Measurements from ENCODE around the gene ATE1. TPM values are rescaled to one million over a fixed set of nuclear protein-coding genes. Genes with fewer than 3 reads are reported as not detected.

The ATE1 gene
- total and polyA plus RNA-seq, 8 donors: 24.5 to 35.4 (median 31.9) TPM

DNA sequence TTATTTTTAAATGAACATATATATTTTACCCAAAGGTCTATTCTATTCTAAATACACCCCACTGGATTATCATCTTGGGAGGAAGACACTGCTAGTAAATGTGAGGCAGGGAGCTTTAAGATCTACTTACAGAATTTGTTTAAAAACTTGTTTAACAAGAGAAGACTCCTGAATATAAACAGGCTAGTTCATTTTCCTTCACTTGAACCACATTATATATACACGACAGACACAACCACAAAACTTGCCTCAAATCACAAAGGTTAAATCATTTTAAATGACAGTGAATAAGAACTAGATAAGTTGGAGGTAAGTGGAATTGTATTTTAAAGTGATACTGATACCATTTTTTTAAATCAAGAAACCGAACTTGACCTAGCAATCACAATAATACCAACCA, 109.2 kb downstream of the ATE1 start:
- Histone ChIP-seq H3K36me3 (no peaks in the 10 kb centered on the region), H3K4me3 (no peak overlapping the region), H3K4me1 (no peaks in the 10 kb centered on the region), H3K27me3 (no peaks in the 10 kb centered on the region), H3K27ac (no peak overlapping the region), H3K9me3 (no peaks in the 10 kb centered on the region)
- DNase-seq (no peak), ATAC-seq (no peak)
- intact Hi-C loops (cut with DNase I): no loop called here
- TF ChIP-seq, protein P1, sequence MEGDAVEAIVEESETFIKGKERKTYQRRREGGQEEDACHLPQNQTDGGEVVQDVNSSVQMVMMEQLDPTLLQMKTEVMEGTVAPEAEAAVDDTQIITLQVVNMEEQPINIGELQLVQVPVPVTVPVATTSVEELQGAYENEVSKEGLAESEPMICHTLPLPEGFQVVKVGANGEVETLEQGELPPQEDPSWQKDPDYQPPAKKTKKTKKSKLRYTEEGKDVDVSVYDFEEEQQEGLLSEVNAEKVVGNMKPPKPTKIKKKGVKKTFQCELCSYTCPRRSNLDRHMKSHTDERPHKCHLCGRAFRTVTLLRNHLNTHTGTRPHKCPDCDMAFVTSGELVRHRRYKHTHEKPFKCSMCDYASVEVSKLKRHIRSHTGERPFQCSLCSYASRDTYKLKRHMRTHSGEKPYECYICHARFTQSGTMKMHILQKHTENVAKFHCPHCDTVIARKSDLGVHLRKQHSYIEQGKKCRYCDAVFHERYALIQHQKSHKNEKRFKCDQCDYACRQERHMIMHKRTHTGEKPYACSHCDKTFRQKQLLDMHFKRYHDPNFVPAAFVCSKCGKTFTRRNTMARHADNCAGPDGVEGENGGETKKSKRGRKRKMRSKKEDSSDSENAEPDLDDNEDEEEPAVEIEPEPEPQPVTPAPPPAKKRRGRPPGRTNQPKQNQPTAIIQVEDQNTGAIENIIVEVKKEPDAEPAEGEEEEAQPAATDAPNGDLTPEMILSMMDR (IDR thresholded peaks at IDR 0.05): no peak

GRCh38 chr10:121816197-121816596, 111.6 kb downstream of the ATE1 start:
- intact Hi-C loops (cut with DNase I): no loop called here
- Histone ChIP-seq H3K9me3 (no peaks in the 10 kb centered on the region), H3K27me3 (no peaks in the 10 kb centered on the region), H3K4me1 (no peaks in the 10 kb centered on the region), H3K36me3 (no peaks in the 10 kb centered on the region), H3K27ac (no peak overlapping the region), H3K4me3 (no peak overlapping the region)
- TF ChIP-seq, protein P1 (IDR thresholded peaks at IDR 0.05): no peak
- DNase-seq (no peak), ATAC-seq (no peak)

- Histone ChIP-seq H3K36me3 (no peaks in the 10 kb centered on the region), H3K27me3 (no peaks in the 10 kb centered on the region), H3K4me3 (no peak overlapping the region), H3K9me3 (no peaks in the 10 kb centered on the region), H3K27ac (no peak overlapping the region), H3K4me1 (no peaks in the 10 kb centered on the region)
- DNase-seq (no peak), ATAC-seq (no peak)
- intact Hi-C loops (cut with DNase I): no loop called here
- TF ChIP-seq, protein P1 (IDR thresholded peaks at IDR 0.05): no peak
Observed at GRCh38 chr10:121813857-121814256, 114.0 kb downstream of the ATE1 start.

- Histone ChIP-seq H3K36me3 (no peaks in the 10 kb centered on the region), H3K27me3 (no peaks in the 10 kb centered on the region), H3K4me1 (no peaks in the 10 kb centered on the region), H3K27ac (no peak overlapping the region), H3K9me3 (no peaks in the 10 kb centered on the region), H3K4me3 (no peak overlapping the region)
- DNase-seq (no peak), ATAC-seq (no peak)
- intact Hi-C loops (cut with DNase I): no loop called here
- TF ChIP-seq, protein P1 (IDR thresholded peaks at IDR 0.05): no peak
Observed at GRCh38 chr10:121813211-121813815, 114.5 kb downstream of the ATE1 start.

DNA sequence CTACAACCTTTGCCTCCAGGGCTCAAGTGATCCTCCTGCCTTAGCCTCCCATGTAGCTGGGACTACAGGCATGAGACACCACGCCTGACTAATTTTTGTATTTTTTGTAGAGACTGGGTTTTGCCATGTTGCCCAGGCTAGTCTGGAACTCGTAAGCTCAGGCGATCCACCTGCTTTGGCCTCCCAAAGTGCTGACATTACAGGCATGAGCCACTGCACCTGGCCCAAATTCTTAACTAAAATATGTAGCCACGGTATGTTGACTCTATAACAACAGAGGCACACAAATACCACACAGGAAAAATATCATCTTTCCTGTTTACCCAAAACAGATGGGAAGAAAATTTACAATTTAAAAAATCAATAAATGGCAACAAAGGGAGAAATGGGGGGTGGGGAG, 115.8 kb downstream of the ATE1 start:
- no peaks in the 10 kb centered on the region for H3K27me3 ChIP-seq
- ATAC-seq (no peak), DNase-seq (no peak)
- no peak overlapping the region for H3K27ac ChIP-seq
- H3K4me3 ChIP-seq: no peak overlapping the region
- H3K9me3 ChIP-seq: no peaks in the 10 kb centered on the region
- no peaks in the 10 kb centered on the region for H3K36me3 ChIP-seq
- TF ChIP-seq, protein P1 (IDR thresholded peaks at IDR 0.05): no peak
- H3K4me1 ChIP-seq: no peaks in the 10 kb centered on the region
- intact Hi-C loops (cut with DNase I): no loop called here

Measured in left lung (tissue), 10 donors.